Measurements from ENCODE around the gene HMOX2.

- TF ChIP-seq CTCF (optimal IDR thresholded peaks at IDR 0.05 in 1 of 3, IDR thresholded peaks at IDR 0.05 in 1 of 3, conservative IDR thresholded peaks at IDR 0.05 in 1 of 3; ENCODE audit: extremely low read depth in 1 of 3, insufficient read depth in 2 of 3, low read length in 3 of 3) (no peak), EZH2 (IDR thresholded peaks at IDR 0.05; ENCODE audit: low read length) (no peak)
Measured at GRCh38 chr16:4510131-4510530, 33.9 kb downstream of the HMOX2 start.
